ENCODE data around the gene DDX39A.
"Not testable (repeated sequence)": the region's sequence is repeated elsewhere in the genome, so short reads cannot be mapped to it uniquely, and the experiment has no call there.

DNA sequence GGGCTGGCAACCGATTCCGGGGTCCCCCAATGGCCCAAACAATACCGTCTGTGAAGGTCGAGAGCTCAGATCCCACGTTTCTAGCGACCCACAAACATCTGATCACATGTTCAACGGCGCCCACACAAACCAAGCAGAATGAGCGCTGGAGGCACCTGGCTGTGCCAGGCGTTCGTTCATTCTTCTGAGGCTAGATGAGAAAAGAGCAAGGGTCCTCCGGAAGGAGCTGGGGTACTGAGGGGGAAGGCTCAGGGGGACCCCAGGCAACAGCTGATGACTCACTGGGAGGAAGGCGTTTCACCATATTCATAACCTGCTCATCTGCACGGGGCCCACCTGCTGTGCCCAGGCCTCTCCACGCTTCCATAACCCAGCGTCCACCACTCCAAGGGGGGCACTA, 22.0 kb downstream of the DDX39A start:
- TF ChIP-seq, protein P1, sequence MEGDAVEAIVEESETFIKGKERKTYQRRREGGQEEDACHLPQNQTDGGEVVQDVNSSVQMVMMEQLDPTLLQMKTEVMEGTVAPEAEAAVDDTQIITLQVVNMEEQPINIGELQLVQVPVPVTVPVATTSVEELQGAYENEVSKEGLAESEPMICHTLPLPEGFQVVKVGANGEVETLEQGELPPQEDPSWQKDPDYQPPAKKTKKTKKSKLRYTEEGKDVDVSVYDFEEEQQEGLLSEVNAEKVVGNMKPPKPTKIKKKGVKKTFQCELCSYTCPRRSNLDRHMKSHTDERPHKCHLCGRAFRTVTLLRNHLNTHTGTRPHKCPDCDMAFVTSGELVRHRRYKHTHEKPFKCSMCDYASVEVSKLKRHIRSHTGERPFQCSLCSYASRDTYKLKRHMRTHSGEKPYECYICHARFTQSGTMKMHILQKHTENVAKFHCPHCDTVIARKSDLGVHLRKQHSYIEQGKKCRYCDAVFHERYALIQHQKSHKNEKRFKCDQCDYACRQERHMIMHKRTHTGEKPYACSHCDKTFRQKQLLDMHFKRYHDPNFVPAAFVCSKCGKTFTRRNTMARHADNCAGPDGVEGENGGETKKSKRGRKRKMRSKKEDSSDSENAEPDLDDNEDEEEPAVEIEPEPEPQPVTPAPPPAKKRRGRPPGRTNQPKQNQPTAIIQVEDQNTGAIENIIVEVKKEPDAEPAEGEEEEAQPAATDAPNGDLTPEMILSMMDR (IDR thresholded peaks at IDR 0.05; ENCODE audit: control extremely low read depth in 1 of 3, insufficient read depth in 1 of 3, low read depth in 1 of 3, low read length in 3 of 3) = not testable (repeated sequence)
- TF ChIP-seq MAFK (IDR thresholded peaks at IDR 0.05; ENCODE audit: low read depth, low read length); HDAC6 (IDR thresholded peaks at IDR 0.05; ENCODE audit: low read depth, low read length); POLR2A (IDR thresholded peaks at IDR 0.05; ENCODE audit: control extremely low read depth in 1 of 2, low read depth in 2 of 2, low read length in 2 of 2); GABPA (IDR thresholded peaks at IDR 0.05; ENCODE audit: borderline replicate concordance, insufficient read depth, low read length); TEAD4 (IDR thresholded peaks at IDR 0.05; ENCODE audit: low read depth, low read length); SIN3A (conservative IDR thresholded peaks at IDR 0.05 in 1 of 2, IDR thresholded peaks at IDR 0.05 in 1 of 2; ENCODE audit: low read depth in 1 of 2, low read length in 2 of 2): not testable (repeated sequence)
- TF ChIP-seq, protein P2, sequence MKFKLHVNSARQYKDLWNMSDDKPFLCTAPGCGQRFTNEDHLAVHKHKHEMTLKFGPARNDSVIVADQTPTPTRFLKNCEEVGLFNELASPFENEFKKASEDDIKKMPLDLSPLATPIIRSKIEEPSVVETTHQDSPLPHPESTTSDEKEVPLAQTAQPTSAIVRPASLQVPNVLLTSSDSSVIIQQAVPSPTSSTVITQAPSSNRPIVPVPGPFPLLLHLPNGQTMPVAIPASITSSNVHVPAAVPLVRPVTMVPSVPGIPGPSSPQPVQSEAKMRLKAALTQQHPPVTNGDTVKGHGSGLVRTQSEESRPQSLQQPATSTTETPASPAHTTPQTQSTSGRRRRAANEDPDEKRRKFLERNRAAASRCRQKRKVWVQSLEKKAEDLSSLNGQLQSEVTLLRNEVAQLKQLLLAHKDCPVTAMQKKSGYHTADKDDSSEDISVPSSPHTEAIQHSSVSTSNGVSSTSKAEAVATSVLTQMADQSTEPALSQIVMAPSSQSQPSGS (IDR thresholded peaks at IDR 0.05; ENCODE audit: low read length) = not testable (repeated sequence)

Measured in H1 (cell line).